ENCODE measurements around the gene CDC16.

The CDC16 gene

DNA sequence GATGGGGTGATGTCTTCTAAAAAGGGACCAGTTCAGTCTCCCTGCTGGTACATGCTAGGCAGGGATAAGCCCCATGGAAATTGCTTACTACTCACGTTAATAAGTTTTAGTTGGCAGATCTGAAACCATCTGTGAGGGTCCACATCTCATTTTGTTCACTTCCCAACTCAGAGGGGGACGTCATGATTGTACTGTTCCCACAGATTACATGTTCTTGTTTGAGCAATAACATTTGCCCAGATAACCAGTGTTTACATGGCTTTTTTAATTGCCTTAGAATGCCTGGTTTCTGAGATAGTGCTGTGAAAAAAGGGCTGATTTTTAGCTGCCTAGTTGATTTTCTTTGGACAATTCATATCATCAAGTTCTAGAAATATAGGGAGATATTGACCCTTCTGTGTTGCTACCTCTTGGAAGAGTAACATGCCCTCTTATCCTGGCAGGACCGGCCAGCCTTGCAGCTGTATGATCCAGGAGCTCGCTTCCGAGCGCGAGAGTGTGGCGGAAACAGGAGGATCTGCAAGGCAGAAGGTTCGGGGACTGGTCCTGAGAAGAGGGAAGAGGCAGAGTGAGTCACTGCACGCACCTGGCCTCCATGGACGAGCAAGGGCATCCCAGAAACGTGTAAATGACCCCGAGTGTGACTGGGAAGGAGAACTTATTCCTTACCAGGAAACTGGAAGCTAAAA is 69.8 kb downstream of the CDC16 start:
- DNase-seq = no peak

DNA sequence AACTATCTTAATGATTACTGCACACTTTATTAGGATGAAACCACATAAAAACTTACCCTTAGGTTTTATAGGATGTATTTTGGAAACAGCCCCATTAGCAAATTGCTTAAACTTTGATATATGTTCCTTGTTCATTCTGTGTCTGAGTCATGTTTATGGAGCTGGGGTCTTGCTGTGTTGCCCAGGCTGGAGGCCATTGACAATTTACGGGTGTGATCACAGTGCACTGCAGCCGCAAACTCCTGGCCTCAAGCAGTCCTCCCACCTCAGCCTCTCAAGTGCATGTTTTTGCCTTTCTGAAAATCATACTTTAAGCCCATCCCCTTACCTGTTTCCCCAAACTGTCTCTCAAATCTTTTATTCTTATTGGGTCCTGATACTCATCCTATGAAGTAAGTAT is 74.4 kb downstream of the CDC16 start:
- no peak for DNase-seq

DNA sequence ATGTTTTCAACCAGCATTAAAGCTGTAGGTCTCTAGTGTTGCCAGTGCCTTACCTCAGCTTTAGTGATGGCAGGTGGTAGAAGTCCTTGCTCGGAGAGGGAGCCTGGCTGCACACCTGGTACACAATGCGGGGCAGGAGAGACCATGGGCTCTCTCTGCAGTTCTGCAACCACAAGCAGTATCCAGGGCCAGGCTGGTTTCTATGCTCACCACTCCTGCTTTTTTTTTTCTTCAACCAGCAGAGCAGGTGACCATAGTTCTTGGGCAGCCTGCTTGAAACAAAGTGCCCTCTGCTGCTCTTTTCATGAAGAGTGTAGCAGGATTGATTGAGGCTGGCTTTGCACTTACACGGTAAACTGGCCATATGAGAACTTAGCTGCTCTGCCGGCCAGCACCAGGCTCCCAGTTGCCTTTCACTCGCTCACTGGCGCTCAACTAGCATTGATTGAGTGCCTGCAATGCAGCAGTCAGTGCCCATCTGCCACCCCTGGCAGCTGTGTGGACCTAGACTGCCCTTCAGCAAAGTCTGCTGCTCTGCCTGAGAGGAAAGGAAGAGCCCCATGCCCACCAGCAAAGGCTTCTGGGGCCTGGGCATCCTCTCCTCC is 75.2 kb downstream of the CDC16 start:
- no peak for DNase-seq

DNA sequence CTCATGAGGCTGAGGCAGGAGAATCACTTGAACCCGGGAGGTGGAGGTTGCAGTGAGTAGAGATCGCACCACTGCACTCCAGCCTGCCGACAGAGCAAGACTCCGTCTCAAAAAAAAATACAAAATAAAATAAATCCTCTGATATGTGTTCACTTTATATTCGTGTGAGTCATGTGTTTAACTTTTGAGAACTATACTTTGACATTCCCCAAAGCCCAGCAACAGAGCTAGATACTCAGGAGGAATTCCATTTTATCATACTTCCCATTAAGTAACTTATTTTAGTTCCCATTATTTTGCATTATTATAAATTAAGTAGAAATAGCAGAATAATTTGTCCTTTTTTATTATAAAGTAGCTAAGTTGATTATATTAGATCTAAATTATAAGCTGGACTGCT is 76.3 kb downstream of the CDC16 start:
- DNase-seq = no peak

DNA sequence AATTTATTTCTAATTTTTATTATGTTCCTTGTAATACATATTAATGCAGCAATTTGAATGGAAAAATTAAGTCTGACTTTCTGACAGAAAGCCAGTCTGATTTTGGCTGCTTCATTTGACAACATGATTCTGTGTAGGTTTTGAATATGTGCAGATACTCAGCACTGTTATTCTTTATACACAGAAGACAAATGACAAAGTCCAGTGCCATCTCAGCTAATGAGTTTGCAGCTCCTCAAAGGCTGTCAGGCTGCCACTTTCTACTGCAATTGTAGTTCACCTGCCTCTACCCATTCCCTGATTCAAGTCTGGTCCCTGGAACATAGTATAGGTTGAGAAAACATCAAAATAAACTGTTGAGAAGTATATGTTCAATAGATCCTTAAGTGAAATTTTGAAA is 76.7 kb downstream of the CDC16 start:
- DNase-seq = no peak

DNA sequence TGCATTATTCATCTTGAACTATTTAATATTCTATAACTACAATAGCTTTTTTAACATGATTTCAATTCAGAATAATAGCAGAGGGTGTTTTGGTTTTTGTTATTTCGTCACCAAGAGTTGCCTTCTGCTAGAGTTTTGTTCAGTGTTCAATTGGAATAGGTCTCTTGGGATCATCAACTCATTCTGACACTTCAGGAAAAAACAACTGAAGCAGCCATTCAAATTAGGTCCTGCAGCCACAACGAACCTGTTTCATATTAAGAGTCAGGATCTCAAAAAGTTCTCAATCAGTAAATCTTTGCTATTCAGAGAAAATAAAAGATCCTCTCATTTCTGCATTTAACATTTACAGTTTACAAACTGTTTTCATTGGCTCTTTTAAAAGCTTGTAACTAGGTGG is 77.2 kb downstream of the CDC16 start:
- no peak for DNase-seq

DNA sequence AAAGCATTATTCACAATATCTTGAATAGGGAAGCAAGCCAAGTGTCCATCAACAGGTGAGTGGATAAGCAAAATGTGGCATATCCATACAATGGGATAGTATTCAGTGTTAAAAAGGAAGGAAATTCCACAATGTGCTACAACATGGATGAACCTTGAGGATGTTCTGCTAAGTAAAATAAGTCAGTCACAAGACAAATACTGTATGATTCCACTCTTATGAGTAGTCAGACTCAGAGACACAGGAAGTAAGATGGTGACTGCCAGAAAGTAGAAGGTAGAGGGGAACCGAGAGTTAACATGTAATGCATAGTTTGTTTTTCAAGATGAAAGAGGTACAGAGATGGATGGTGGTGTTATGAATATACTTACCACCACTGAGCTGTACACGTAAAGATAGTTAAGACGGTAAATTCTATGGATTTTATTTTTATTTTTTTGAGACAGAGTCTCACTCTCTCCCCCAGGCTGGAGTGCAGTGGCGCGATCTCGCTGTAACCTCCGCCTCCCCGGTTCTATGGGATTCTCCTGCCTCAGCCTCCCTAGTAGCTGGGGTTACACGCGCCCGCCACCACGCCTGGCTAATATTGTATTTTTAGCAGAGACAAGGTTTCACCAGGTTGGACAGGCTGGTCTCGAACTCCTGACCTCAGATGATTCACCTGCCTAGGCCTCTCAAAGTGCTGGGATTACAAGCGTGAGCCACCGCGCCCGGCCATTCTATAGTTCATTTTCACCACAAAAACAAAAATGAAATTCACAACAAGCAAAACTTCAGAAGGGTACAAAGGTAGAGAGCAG is 78.6 kb downstream of the CDC16 start:
- DNase-seq = peak; percentile 33

DNA sequence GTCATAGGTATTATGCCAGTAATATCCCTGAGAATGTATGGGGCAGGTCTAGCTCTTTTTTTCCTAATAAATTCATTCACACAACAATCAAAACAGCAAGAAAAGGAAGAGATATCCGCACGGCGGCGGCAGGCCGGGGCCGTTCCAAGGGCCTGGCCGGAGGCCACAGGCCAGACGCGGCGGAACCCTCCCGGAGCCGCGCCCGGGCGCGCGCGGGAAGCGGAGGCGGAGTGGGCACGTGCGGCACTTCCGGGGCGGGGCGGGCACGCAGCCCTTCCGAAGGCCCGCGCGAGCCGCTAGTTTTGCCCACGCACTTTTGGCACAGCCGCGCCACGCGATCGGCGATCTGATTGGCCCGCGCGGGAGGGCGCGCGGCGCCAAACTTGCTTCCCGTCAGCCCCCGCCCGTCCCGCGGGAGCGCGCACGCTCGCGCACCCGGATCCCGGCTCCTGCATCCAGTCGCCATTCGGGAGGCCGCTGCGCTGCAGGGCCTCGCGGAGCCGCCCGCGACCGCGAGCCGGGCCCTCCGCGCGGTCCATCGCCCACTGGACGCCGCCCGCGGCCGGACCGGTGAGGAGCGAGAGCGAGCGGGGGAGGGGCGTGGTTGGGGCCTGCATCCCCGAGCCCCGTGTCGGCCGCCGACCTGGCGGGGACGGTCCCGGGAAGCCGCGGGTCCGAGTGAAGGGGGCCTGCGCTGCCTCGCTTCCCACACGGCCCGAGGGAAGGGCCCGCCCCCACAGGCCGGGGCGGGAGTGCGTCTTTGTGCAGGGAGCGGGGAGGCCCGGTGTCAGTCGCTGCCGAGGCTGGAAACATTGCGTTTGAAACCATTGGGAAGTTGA is 79.6 kb downstream of the CDC16 start, which contains the start of gene CHAMP1:
Gene CHAMP1, plus strand, starts transcription at position 430 of the 839 bp plus-strand sequence. CDS start 9,340 bp downstream, outside the sequence.
- peak; percentile 96 for DNase-seq

DNA sequence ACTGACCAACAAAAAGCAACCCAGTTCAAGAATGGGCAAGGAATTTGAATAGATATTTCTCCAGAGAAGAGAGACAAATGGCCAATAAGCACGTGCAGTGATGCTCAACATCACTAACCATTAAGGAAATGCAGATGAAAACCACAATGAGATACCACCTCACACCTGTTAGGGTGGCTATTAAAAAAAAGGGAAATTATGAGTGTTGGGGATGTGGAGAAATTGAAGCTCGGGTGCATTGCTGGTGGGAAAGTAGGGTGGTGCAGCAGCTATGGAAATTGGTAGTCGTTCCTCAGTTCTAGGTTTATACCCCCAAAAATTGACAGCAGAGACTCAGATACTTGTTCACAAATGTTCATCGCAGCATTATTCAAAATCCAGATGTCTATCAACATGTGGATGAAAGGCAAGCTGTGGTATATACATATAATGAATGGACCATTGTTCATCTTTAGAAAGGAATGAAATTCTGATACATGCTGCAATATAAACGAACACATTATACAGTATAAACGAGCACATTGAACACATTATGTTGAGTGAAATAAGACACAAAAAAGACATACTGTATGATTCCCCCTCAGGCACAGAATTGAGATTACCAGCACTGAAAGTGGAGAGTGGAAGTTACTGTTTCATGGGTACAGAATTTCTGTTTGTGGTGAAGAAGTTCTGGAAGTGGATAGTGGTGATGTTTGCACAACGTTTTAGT is 80.5 kb downstream of the CDC16 start:
- DNase-seq = peak; percentile 24

DNA sequence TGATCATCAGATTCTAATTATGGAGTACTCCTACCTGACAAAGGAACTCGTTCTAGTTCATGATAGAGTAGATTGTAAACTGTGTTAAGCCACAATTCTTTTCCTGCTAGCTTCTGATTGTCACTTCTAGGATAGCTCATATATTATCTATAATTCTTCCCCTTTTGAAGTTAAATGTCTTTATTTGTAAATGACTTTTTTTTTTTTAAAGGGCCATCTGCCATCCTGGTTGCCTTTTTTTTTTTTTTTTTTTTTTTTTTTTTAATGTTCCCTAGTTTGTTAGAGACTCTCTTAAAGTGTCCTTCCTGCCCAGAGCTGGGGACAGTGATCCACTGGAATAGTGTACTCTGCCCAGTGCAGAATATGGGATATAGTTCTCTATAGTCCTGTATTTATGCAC is 83.9 kb downstream of the CDC16 start:
- peak; percentile 8 for DNase-seq

DNA sequence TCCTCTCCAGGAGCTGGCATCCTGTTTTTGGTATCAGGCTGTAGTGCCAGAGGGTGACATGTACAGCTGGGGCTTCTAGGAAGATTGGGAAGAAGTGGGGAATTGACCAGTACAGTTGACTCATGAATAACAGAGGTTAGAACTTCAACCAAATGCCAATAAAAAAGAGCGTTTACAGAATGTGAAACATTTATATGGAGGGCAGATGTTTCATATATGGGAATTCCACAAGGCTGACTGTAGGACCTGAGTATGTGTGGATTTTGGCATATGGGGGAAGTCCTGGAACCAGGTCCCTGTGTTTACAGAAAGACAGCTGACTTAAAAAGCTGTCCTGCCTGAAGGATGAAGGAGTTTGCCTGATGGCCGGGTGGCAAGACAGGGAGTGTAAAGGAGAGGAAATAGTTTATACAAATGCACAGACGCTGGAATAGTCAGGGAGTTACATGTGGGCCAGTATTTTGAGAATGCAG is 84.8 kb downstream of the CDC16 start:
- no peak for DNase-seq

DNA sequence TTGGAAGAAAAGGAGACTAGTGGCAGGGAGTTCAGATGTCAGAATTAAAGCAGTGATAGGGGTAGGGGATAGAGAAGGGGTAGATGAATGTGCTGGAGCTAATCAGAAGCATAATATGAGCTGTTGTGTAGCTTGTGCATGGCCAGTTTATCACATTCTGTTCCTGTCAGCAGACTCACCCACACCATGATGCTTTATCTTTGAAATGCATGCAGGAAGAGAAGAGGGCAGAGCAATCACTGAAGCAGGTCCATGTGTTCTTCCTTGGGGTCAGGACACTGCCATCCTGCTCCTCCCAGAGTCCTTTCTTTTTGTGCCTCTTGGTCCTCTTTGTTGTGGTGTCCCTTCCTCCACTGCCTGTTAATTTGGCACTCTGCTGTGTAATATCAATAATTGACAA is 85.4 kb downstream of the CDC16 start:
- peak; percentile 89 for DNase-seq

DNA sequence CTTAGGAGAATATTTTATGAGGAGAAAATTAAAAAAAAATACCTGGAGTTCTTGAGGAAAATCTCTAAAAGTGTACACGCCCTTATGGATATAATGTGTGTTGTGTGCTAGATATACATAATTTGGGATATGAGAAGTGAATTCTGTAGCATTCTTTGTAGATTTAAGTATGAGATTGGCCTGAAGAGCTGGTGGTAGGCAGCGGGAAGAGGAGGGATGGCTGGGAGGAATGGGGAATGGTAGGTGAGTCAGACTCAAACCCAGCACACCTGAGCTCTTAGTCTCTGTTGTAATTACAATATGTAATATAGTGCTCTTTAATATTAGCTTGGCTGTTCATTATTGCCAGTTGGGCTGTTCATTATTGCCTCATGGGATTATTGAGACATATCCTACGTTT is 86.6 kb downstream of the CDC16 start:
- DNase-seq = no peak

All from hematopoietic multipotent progenitor cell treated with erythropoietin and hydrocortisone succinate and interleukin-3 and kit ligand, for 8 days (in vitro differentiated cells).